K562 (cell line): Measurements from ENCODE around the gene TMEM138.

Experiments used
- CTCF ChIP-seq, 3 experiments: IDR thresholded peaks in 2 of 3; conservative IDR thresholded peaks in 1 of 3; 2 replicates each; pipeline ENCODE4 v1.5.1; 2011 to 2012; ENCODE audit warnings: low read length in 3 of 3, mild to moderate bottlenecking in 3 of 3, control low read depth in 2 of 3, improper control_type of control experiment in 1 of 3, inconsistent platforms in 1 of 3, low read depth in 1 of 3, mixed read lengths in 1 of 3, moderate library complexity in 1 of 3; ENCODE audit not compliant: insufficient read depth in 2 of 3
- EP300 ChIP-seq: IDR thresholded peaks from 2 replicates; pipeline ENCODE4 v1.6.1; 2012; ENCODE audit warnings: low read length, improper control_type of control experiment
- ERF ChIP-seq: fragments of 450-650 bp; formaldehyde crosslinking; IDR thresholded peaks from 2 replicates; pipeline ENCODE4 v1.4.0; 2020; ENCODE audit warnings: mild to moderate bottlenecking, mixed read lengths
- GABPB2 ChIP-seq: fragments of 250-450 bp; sonication (Bioruptor Pico); conservative IDR thresholded peaks from 2 replicates; pipeline ENCODE4 v1.5.1; 2021; ENCODE audit warnings: mild to moderate bottlenecking
- MXI1 ChIP-seq: IDR thresholded peaks from 2 replicates; pipeline ENCODE4 v1.6.1; 2011; ENCODE audit warnings: low read depth, mild to moderate bottlenecking, improper control_type of control experiment, low read length
- SMARCA5 ChIP-seq: fragments of 450-650 bp; IDR thresholded peaks from 2 replicates; pipeline ENCODE4 v1.6.1; 2016
- SMARCC2 ChIP-seq: fragments of 450-650 bp; IDR thresholded peaks from 2 replicates; pipeline ENCODE4 v1.6.1; 2017; ENCODE audit warnings: antibody characterized with exemption, moderate library complexity, mild to moderate bottlenecking, low read depth
- USF2 ChIP-seq: sonication (generic); formaldehyde crosslinking; IDR thresholded peaks from 2 replicates; pipeline ENCODE4 v1.5.0; 2020; ENCODE audit warnings: missing genetic modification reagents
- ZNF274 ChIP-seq: IDR thresholded peaks from 2 replicates; pipeline ENCODE4 v1.6.1; 2011; ENCODE audit warnings: low read depth, mild to moderate bottlenecking, low read length, moderate library complexity, borderline replicate concordance

GRCh38 chr11:61361741-61362541 is at the start of gene TMEM138, which contains the start of gene CYB561A3:
- TF ChIP-seq CTCF (IDR thresholded peaks at IDR 0.05 in 2 of 3, conservative IDR thresholded peaks at IDR 0.05 in 1 of 3; ENCODE audit: insufficient read depth in 2 of 3, low read depth in 1 of 3, low read length in 3 of 3), result no peak
- peak; percentile 3; the same call in 1 of the 2 replicates for TF ChIP-seq EP300
- TF ChIP-seq SMARCC2, result no peak
- TF ChIP-seq GABPB2, result no peak
- peak; percentile 75 for TF ChIP-seq MXI1
- peak; percentile 65; the same call in 1 of the 2 replicates for TF ChIP-seq ERF
- TF ChIP-seq USF2 (CRISPR knock-in tag), result no peak
- TF ChIP-seq SMARCA5, result no peak
- no peak for TF ChIP-seq ZNF274
